Spinal cord (tissue), 10 donors: ENCODE data around the gene EI24. TPM values are rescaled to one million over a fixed set of nuclear protein-coding genes. Genes with fewer than 3 reads are reported as not detected.

Experiments used
- DNase-seq, 6 donors: peaks; one replicate each; pipeline versions ENCODE4 v3.0.0 to v3.0.0-alpha.2; 2013 to 2015; ENCODE audit warnings: low spot score in 6 of 6, low read depth in 4 of 6
- H3K27ac ChIP-seq: one replicate; pipeline ENCODE4 v1.5.1; 2013; ENCODE audit warnings: low read depth, low read length, control low read depth
- H3K27me3 ChIP-seq: one replicate; pipeline ENCODE4 v1.6.1; 2013; ENCODE audit warnings: low read length; ENCODE audit not compliant: control insufficient read depth, insufficient read depth
- H3K36me3 ChIP-seq: one replicate; pipeline ENCODE4 v1.6.1; 2013; ENCODE audit warnings: low read length; ENCODE audit not compliant: control insufficient read depth, insufficient read depth
- H3K4me1 ChIP-seq: one replicate; pipeline ENCODE4 v1.6.1; 2013; ENCODE audit warnings: low read length; ENCODE audit not compliant: control insufficient read depth, insufficient read depth
- H3K4me3 ChIP-seq: one replicate; pipeline ENCODE4 v1.5.1; 2013; ENCODE audit warnings: low read depth, low read length, control low read depth
- H3K9me3 ChIP-seq: one replicate; pipeline ENCODE4 v1.6.1; 2013; ENCODE audit warnings: low read length; ENCODE audit not compliant: control insufficient read depth, insufficient read depth
- WGBS: methylation state at CpG from one replicate; pipeline ENCODE4 v1.1.5; 2013; ENCODE audit warnings: missing lambda C conversion rate; ENCODE audit not compliant: insufficient coverage; 5-methylcytosine and 5-hydroxymethylcytosine counted together
- polyA plus RNA-seq, 2 donors: library from polyadenylated mRNA; unstranded; fragments of 120-200 nt; gene quantifications; one replicate each; pipeline ENCODE4 v1.2.1, GENCODE V29; 2013; ENCODE audit not compliant: insufficient read length in 2 of 2
- total RNA-seq, 2 donors: library from RNA; depleted of rRNA in 1 of 2; stranded (reverse); fragments of 120-200 nt in 1 of 2; fragments of >200 nt in 1 of 2; gene quantifications; one replicate each; pipeline versions ENCODE4 v1.2.3 to v1.2.4, GENCODE V29; 2013 to 2014
- donor health status: healthy.

EI24 gene
- total and polyA plus RNA-seq, 4 donors, result 65.8 to 96.1 (median 82.3) TPM

DNA sequence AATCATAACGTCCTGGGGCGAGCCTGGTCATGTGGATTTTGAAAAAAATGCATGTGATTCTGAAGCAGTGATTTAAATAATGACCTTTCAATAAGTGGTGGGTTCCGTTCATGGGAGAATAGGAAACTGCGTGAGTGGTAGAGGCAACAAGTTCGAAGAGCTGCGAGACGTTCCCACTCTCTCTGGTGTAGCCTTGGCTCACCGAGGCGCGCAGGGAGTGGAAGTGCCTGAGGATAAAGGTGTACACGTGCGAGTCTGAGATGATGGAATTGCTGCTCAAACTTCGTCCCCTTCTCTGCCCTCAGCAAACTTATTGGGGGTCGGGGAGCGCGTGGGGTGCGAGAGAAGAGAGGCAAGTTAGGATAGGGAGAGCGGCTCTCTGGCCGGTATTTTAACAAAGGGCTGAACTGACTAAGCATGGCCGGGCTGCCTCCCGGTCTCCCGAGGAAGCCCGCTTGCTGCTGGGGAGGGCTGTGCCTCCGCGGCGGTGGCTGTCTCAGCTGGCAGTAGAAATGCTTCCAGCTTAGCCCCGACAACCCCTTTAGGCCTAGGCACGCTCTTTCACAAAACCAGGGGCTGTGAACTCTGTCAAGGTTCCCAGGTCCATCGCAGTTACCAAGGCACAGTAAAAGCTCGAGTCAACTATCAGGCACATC lies 22.5 kb downstream of the EI24 start:
- H3K27me3 ChIP-seq, result no peaks in the 10 kb centered on the region
- WGBS, result 6% methylated on average over 21 of the region's 30 CpGs
- no peak for DNase-seq
- no peaks in the 10 kb centered on the region for H3K36me3 ChIP-seq
- H3K4me3 ChIP-seq, result peak overlapping the region; percentile 98
- peak overlapping the region; percentile 96 for H3K27ac ChIP-seq
- H3K9me3 ChIP-seq, result no peaks in the 10 kb centered on the region
- peaks cover 17% of the 10 kb centered on the region for H3K4me1 ChIP-seq

GRCh38 chr11:125592305-125593113 lies 23.2 kb downstream of the EI24 start, which contains the start of gene STT3A:
Gene STT3A (plus strand): TSS chr11:125592852. CDS start chr11:125595916, 3,064 bp downstream.
- peaks cover 17% of the 10 kb centered on the region for H3K4me1 ChIP-seq
- no peaks in the 10 kb centered on the region for H3K36me3 ChIP-seq
- no peaks in the 10 kb centered on the region for H3K9me3 ChIP-seq
- under 1% methylated on average over 51 of the region's 55 CpGs for WGBS
- H3K27ac ChIP-seq, result peak within 1 kb of the TSS; percentile 96
- H3K4me3 ChIP-seq, result peak within 1 kb of the TSS; percentile 98
- H3K27me3 ChIP-seq, result no peaks in the 10 kb centered on the region
- peak; percentile 99 to 100 (median 100) for DNase-seq

DNA sequence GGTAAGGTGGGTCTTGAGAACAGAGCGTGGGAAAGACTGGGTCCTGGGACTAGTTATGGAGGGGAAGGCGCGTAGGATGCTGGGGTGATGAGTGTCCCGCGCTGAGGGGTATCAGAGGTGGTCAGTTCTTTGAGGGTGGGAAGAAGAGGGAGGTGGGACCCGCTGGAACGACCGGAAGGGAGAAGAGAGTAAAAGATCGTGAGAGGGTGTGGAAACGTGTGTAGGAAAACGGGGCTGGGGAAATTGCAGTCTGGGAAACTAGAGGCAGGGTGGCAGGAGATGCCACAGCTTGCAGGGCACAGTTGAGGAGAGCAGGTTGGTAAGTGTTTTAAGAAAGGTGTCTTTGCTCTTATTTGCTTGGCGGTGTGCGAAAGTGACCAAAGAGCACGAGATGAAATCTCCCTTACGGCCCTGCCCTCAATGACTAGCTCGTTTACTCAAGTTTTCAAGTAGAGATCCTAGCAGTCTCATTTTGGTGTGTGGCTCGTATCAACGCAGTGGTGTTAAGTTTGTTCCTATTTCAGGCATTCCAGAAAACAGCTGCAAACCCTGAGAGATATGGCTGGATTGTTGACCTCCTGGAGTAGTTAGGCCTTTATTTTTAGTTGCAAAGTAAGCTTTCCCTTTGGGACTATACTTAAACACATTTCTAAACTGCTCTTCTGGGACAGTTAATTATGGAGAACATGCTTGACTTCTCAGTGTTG lies 24.0 kb downstream of the EI24 start:
- DNase-seq, result peak in 1 of 6 donors; percentile 1
- peak overlapping the region; percentile 89 for H3K27ac ChIP-seq

DNA sequence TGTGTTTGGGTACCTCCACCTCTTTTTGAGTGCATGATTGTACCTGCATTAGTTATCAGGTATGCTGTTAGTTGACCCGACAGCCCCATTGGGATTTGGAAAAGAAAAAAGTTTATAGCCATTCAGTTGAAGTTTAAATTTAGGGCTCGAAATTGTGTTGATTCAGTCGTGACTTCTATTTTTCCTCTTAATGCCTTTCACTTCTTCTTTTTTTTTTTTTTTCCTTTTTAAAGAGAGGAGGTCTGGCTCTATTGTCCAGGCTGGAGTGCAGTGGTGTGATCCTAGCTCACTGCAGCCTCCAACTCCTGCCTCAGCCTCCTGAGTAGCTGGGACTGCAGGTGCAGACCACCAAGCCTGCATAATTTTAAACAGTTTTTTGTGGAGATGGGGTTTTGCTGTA lies 25.7 kb downstream of the EI24 start:
- H3K4me1 ChIP-seq, result peaks cover 17% of the 10 kb centered on the region

More for the DNA sequence above, 24.0 kb downstream of the EI24 start:
- Histone ChIP-seq H3K27me3 (no peaks in the 10 kb centered on the region), H3K36me3 (no peaks in the 10 kb centered on the region), H3K4me3 (peak overlapping the region; percentile 98), H3K4me1 (peaks cover 17% of the 10 kb centered on the region), H3K9me3 (no peaks in the 10 kb centered on the region)
- WGBS, result 0% methylated on average over 11 of the region's 18 CpGs

DNA sequence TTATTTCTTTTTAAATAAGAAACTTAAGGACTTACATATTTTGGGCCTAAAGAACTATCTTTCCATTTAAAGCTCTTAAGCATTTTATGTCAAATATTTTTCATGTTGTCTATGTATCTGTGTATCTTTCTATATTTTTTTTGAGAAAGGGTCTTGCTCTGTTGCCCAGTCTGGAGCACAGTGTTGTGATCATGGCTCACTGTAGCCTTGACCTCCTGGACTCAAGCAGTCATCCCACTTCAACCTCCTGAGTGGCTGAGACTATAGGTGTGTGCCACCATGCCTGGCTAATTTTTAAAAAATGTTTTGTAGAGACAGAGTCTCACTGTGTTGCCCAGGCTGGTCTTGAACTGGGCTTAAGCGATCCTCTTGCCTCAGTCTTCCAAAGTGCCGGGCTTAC lies 31.4 kb downstream of the EI24 start:
- Histone ChIP-seq H3K27me3 (no peaks in the 10 kb centered on the region), H3K4me1 (no peaks in the 10 kb centered on the region), H3K27ac (no peak overlapping the region), H3K4me3 (no peak overlapping the region), H3K36me3 (peaks cover 42% of the 10 kb centered on the region), H3K9me3 (no peaks in the 10 kb centered on the region)
- DNase-seq, result no peak
- 100% methylated on average over 2 of the region's 2 CpGs for WGBS

More for the DNA sequence above, 25.7 kb downstream of the EI24 start:
- Histone ChIP-seq H3K27me3 (no peaks in the 10 kb centered on the region), H3K36me3 (peaks cover 10% of the 10 kb centered on the region), H3K27ac (no peak overlapping the region), H3K4me3 (no peak overlapping the region), H3K9me3 (no peaks in the 10 kb centered on the region)
- WGBS, result no CpG with 5 or more reads among the region's 3 CpGs
- DNase-seq, result no peak

- Histone ChIP-seq H3K36me3 (peaks cover 46% of the 10 kb centered on the region), H3K9me3 (no peaks in the 10 kb centered on the region), H3K27ac (no peak overlapping the region), H3K4me3 (no peak overlapping the region), H3K27me3 (no peaks in the 10 kb centered on the region), H3K4me1 (no peaks in the 10 kb centered on the region)
- WGBS, result 100% methylated on average over 1 of the region's 3 CpGs
- peak in 1 of 6 donors; percentile 4 for DNase-seq
Observed at GRCh38 chr11:125603207-125603606, 33.9 kb downstream of the EI24 start.

GRCh38 chr11:125605417-125605816 lies 36.1 kb downstream of the EI24 start:
- Histone ChIP-seq H3K27me3 (no peaks in the 10 kb centered on the region), H3K4me1 (no peaks in the 10 kb centered on the region), H3K36me3 (peaks cover 45% of the 10 kb centered on the region), H3K4me3 (no peak overlapping the region), H3K27ac (no peak overlapping the region), H3K9me3 (no peaks in the 10 kb centered on the region)
- no peak for DNase-seq

GRCh38 chr11:125609545-125609944 lies 40.3 kb downstream of the EI24 start:
- no peak for DNase-seq
- Histone ChIP-seq H3K4me1 (no peaks in the 10 kb centered on the region), H3K4me3 (no peak overlapping the region), H3K27me3 (no peaks in the 10 kb centered on the region), H3K36me3 (peaks cover 32% of the 10 kb centered on the region), H3K27ac (no peak overlapping the region), H3K9me3 (no peaks in the 10 kb centered on the region)
- no CpG with 5 or more reads among the region's 7 CpGs for WGBS

GRCh38 chr11:125618383-125618782 lies 49.1 kb downstream of the EI24 start:
- Histone ChIP-seq H3K4me1 (no peaks in the 10 kb centered on the region), H3K4me3 (no peak overlapping the region), H3K27ac (no peak overlapping the region), H3K9me3 (no peaks in the 10 kb centered on the region), H3K27me3 (no peaks in the 10 kb centered on the region), H3K36me3 (peaks cover 34% of the 10 kb centered on the region)
- no CpG with 5 or more reads among the region's 4 CpGs for WGBS
- no peak for DNase-seq
